ENCODE results near the gene ACTL9.

Gene ACTL9

GRCh38 chr19:8666814-8667405 is 31.7 kb downstream of the ACTL9 start:
- no peak overlapping the region for H3K27ac Mint-ChIP-seq
- H3K4me1 Mint-ChIP-seq (ENCODE audit: low read depth) = peaks cover 54% of the 10 kb centered on the region
- H3K27me3 Mint-ChIP-seq = no peaks in the 10 kb centered on the region
- H3K36me3 Mint-ChIP-seq = no peaks in the 10 kb centered on the region
- no peaks in the 10 kb centered on the region for H3K9me3 Mint-ChIP-seq (ENCODE audit: low read depth)
- H3K4me3 Mint-ChIP-seq = no peak overlapping the region

- H3K9me3 Mint-ChIP-seq (ENCODE audit: low read depth) = no peaks in the 10 kb centered on the region
- no peaks in the 10 kb centered on the region for H3K27me3 Mint-ChIP-seq
- H3K36me3 Mint-ChIP-seq = no peaks in the 10 kb centered on the region
- H3K4me3 Mint-ChIP-seq = peak overlapping the region; percentile 17
- peaks cover 45% of the 10 kb centered on the region for H3K4me1 Mint-ChIP-seq (ENCODE audit: low read depth)
- H3K27ac Mint-ChIP-seq = peak overlapping the region; percentile 62
Observed at GRCh38 chr19:8665468-8666213, 33.0 kb downstream of the ACTL9 start.

- H3K36me3 Mint-ChIP-seq = no peaks in the 10 kb centered on the region
- H3K27ac Mint-ChIP-seq = no peak overlapping the region
- H3K4me1 Mint-ChIP-seq (ENCODE audit: low read depth) = peaks cover 42% of the 10 kb centered on the region
- H3K27me3 Mint-ChIP-seq = no peaks in the 10 kb centered on the region
- H3K4me3 Mint-ChIP-seq = no peak overlapping the region
- H3K9me3 Mint-ChIP-seq (ENCODE audit: low read depth) = no peaks in the 10 kb centered on the region
Observed at GRCh38 chr19:8664671-8665057, 33.9 kb downstream of the ACTL9 start.

GRCh38 chr19:8663920-8664670 is 34.5 kb downstream of the ACTL9 start:
- Mint-ChIP-seq H3K9me3 (ENCODE audit: low read depth) (no peaks in the 10 kb centered on the region), H3K27me3 (no peaks in the 10 kb centered on the region), H3K4me1 (ENCODE audit: low read depth) (peaks cover 37% of the 10 kb centered on the region), H3K4me3 (no peak overlapping the region), H3K36me3 (no peaks in the 10 kb centered on the region), H3K27ac (peak overlapping the region; percentile 64)

GRCh38 chr19:8662263-8662662 is 36.3 kb downstream of the ACTL9 start:
- Mint-ChIP-seq H3K36me3 (no peaks in the 10 kb centered on the region), H3K4me3 (no peak overlapping the region), H3K4me1 (ENCODE audit: low read depth) (peaks cover 34% of the 10 kb centered on the region), H3K27ac (no peak overlapping the region), H3K9me3 (ENCODE audit: low read depth) (no peaks in the 10 kb centered on the region), H3K27me3 (no peaks in the 10 kb centered on the region)

GRCh38 chr19:8659905-8660304 is 38.7 kb downstream of the ACTL9 start:
- Mint-ChIP-seq H3K9me3 (ENCODE audit: low read depth) (no peaks in the 10 kb centered on the region), H3K36me3 (no peaks in the 10 kb centered on the region), H3K27me3 (no peaks in the 10 kb centered on the region), H3K4me3 (no peak overlapping the region), H3K27ac (no peak overlapping the region), H3K4me1 (ENCODE audit: low read depth) (peaks cover 24% of the 10 kb centered on the region)

- Mint-ChIP-seq H3K4me1 (ENCODE audit: low read depth) (peaks cover 17% of the 10 kb centered on the region), H3K27me3 (no peaks in the 10 kb centered on the region), H3K4me3 (no peak overlapping the region), H3K36me3 (no peaks in the 10 kb centered on the region), H3K27ac (no peak overlapping the region), H3K9me3 (ENCODE audit: low read depth) (no peaks in the 10 kb centered on the region)
Observed at GRCh38 chr19:8657869-8658268, 40.7 kb downstream of the ACTL9 start.

GRCh38 chr19:8655340-8655709 is 43.3 kb downstream of the ACTL9 start:
- H3K27me3 Mint-ChIP-seq = no peaks in the 10 kb centered on the region
- H3K4me1 Mint-ChIP-seq (ENCODE audit: low read depth) = peaks cover 16% of the 10 kb centered on the region
- H3K27ac Mint-ChIP-seq = no peak overlapping the region

GRCh38 chr19:8654591-8655339 is 43.8 kb downstream of the ACTL9 start:
- H3K4me3 Mint-ChIP-seq = peak overlapping the region; percentile 63

More at GRCh38 chr19:8655340-8655709, 43.3 kb downstream of the ACTL9 start:
- no peaks in the 10 kb centered on the region for H3K36me3 Mint-ChIP-seq
- H3K4me3 Mint-ChIP-seq = peak overlapping the region; percentile 18
- H3K9me3 Mint-ChIP-seq (ENCODE audit: low read depth) = no peaks in the 10 kb centered on the region

GRCh38 chr19:8648240-8648639 is 50.4 kb downstream of the ACTL9 start:
- Mint-ChIP-seq H3K36me3 (no peaks in the 10 kb centered on the region), H3K4me3 (no peak overlapping the region), H3K27me3 (peaks cover 3% of the 10 kb centered on the region), H3K27ac (no peak overlapping the region), H3K9me3 (ENCODE audit: low read depth) (no peaks in the 10 kb centered on the region), H3K4me1 (ENCODE audit: low read depth) (peaks cover 8% of the 10 kb centered on the region)

More at GRCh38 chr19:8654591-8655339, 43.8 kb downstream of the ACTL9 start:
- no peaks in the 10 kb centered on the region for H3K9me3 Mint-ChIP-seq (ENCODE audit: low read depth)
- no peak overlapping the region for H3K27ac Mint-ChIP-seq
- H3K27me3 Mint-ChIP-seq = no peaks in the 10 kb centered on the region
- H3K36me3 Mint-ChIP-seq = no peaks in the 10 kb centered on the region
- H3K4me1 Mint-ChIP-seq (ENCODE audit: low read depth) = peaks cover 20% of the 10 kb centered on the region

Data from activated naive CD8-positive, alpha-beta T cell (primary cell).